HepG2 (cell line): Measurements from ENCODE around the gene NLRX1. TPM values are rescaled to one million over a fixed set of nuclear protein-coding genes. Genes with fewer than 3 reads are reported as not detected.
A peak's percentile ranks its signal among the peaks of the same experiment; 100 is the strongest.

ENCODE experiments used
- ARHGAP35 ChIP-seq: sonication (generic); formaldehyde crosslinking; IDR thresholded peaks from 2 replicates; pipeline ENCODE4 v1.9.0; 2022; ENCODE audit warnings: mild to moderate bottlenecking, inconsistent platforms, moderate library complexity, missing genetic modification reagents, borderline replicate concordance
- CEBPG ChIP-seq: IDR thresholded peaks from 2 replicates; pipeline ENCODE4 v1.6.1; 2016
- DR1 ChIP-seq: sonication (generic); formaldehyde crosslinking; IDR thresholded peaks from 2 replicates; pipeline ENCODE4 v1.8.0; 2021; ENCODE audit warnings: mild to moderate bottlenecking, missing genetic modification reagents, inconsistent platforms
- EED ChIP-seq: sonication (generic); formaldehyde crosslinking; IDR thresholded peaks from 2 replicates; pipeline ENCODE4 v1.5.0; 2020; ENCODE audit warnings: mild to moderate bottlenecking, missing genetic modification reagents
- MED13 ChIP-seq: sonication (generic); formaldehyde crosslinking; IDR thresholded peaks from 2 replicates; pipeline ENCODE4 v1.5.0; 2020; ENCODE audit warnings: missing genetic modification reagents
- MTF1 ChIP-seq: sonication (generic); formaldehyde crosslinking; IDR thresholded peaks from 2 replicates; pipeline ENCODE4 v1.5.0; 2020; ENCODE audit warnings: missing genetic modification reagents
- TBP ChIP-seq: sonication (generic); formaldehyde crosslinking; IDR thresholded peaks from 2 replicates; pipeline ENCODE4 v1.5.0; 2020; ENCODE audit warnings: missing genetic modification reagents
- TBX3 ChIP-seq: fragments of 450-650 bp; IDR thresholded peaks from 2 replicates; pipeline ENCODE4 v1.6.1; 2017; ENCODE audit warnings: antibody characterized with exemption, mild to moderate bottlenecking, inconsistent platforms, borderline replicate concordance
- TCF7L2 ChIP-seq: IDR thresholded peaks from 2 replicates; pipeline ENCODE4 v1.6.1; 2011; ENCODE audit warnings: mild to moderate bottlenecking, low read depth, low read length, moderate library complexity
- ZKSCAN8 ChIP-seq: IDR thresholded peaks from 2 replicates; pipeline ENCODE4 v1.6.1; 2016; ENCODE audit warnings: borderline replicate concordance, missing genetic modification reagents, missing compliant biosample characterization
- ZNF101 ChIP-seq: sonication (generic); formaldehyde crosslinking; IDR thresholded peaks from 2 replicates; pipeline ENCODE4 v1.4.0; 2020; ENCODE audit warnings: mild to moderate bottlenecking, low read depth, missing genetic modification reagents, borderline replicate concordance
- ZNF124 ChIP-seq: sonication (generic); formaldehyde crosslinking; IDR thresholded peaks from 2 replicates; pipeline ENCODE4 v1.4.0; 2020; ENCODE audit warnings: missing genetic modification reagents
- ZNF510 ChIP-seq: sonication (generic); formaldehyde crosslinking; IDR thresholded peaks from 2 replicates; pipeline ENCODE4 v1.4.0; 2020; ENCODE audit warnings: low read depth, mild to moderate bottlenecking, missing genetic modification reagents
- ZNF720 ChIP-seq: sonication (generic); formaldehyde crosslinking; IDR thresholded peaks from 2 replicates; pipeline ENCODE4 v1.4.0; 2020; ENCODE audit warnings: missing genetic modification reagents
- ZNF790 ChIP-seq: sonication (generic); formaldehyde crosslinking; IDR thresholded peaks from 2 replicates; pipeline ENCODE4 v1.8.0; 2022; ENCODE audit warnings: missing genetic modification reagents, mild to moderate bottlenecking, borderline replicate concordance
- ZNF891 ChIP-seq: sonication (generic); formaldehyde crosslinking; IDR thresholded peaks from 2 replicates; pipeline ENCODE4 v1.5.0; 2020; ENCODE audit warnings: mild to moderate bottlenecking, missing genetic modification reagents
- polyA plus RNA-seq, 8 experiments: library from polyadenylated mRNA; depleted of rRNA in 3 of 8; stranded (reverse) in 7 of 8; unstranded in 1 of 8; fragments of >200 nt; fragmentation: Illumina TruSeq in 4 of 8; extraction: Trizol in 4 of 8; gene quantifications; 2 replicates each; pipeline versions ENCODE4 v1.2.1 to v1.2.3, GENCODE V29; 2011 to 2016; ENCODE audit warnings: low read depth in 4 of 8, missing spikeins in 1 of 8, mixed read lengths in 1 of 8; ENCODE audit not compliant: insufficient read depth in 1 of 8
- total RNA-seq, 5 experiments: library from RNA; depleted of rRNA; stranded (reverse); fragments of >200 nt; fragmentation: Illumina TruSeq; extraction: Trizol; gene quantifications; 2 replicates each; pipeline ENCODE4 v1.2.3, GENCODE V29; 2016; ENCODE audit warnings: low read depth in 1 of 5
- TF ChIP-seq, protein P1 (sequence below): sonication (generic); formaldehyde crosslinking; IDR thresholded peaks from 2 replicates; pipeline ENCODE4 v1.4.0; 2020; ENCODE audit warnings: missing genetic modification reagents, mild to moderate bottlenecking, borderline replicate concordance
- TF ChIP-seq, protein P2 (sequence below): sonication (generic); formaldehyde crosslinking; IDR thresholded peaks from 2 replicates; pipeline ENCODE4 v1.5.1; 2020; ENCODE audit warnings: missing genetic modification reagents, mild to moderate bottlenecking, borderline replicate concordance
- TF ChIP-seq, protein P3 (sequence below): sonication (generic); formaldehyde crosslinking; IDR thresholded peaks from 2 replicates; pipeline ENCODE4 v1.4.0; 2020; ENCODE audit warnings: missing genetic modification reagents
- TF ChIP-seq, protein P4 (sequence below): sonication (generic); formaldehyde crosslinking; conservative IDR thresholded peaks from 2 replicates; pipeline ENCODE4 v1.4.0; 2020; ENCODE audit warnings: missing genetic modification reagents
- TF ChIP-seq, protein P5 (sequence below): sonication (generic); formaldehyde crosslinking; IDR thresholded peaks from 2 replicates; pipeline ENCODE4 v1.8.1; 2023; ENCODE audit warnings: mild to moderate bottlenecking, inconsistent platforms, moderate library complexity, missing genetic modification reagents, borderline replicate concordance

The NLRX1 gene
- total and polyA plus RNA-seq, 2 of the 13 experiments (the other 11 are each of a cell fraction or from before 2014, with no cell fraction given), result 8.7 to 11.0 TPM

DNA sequence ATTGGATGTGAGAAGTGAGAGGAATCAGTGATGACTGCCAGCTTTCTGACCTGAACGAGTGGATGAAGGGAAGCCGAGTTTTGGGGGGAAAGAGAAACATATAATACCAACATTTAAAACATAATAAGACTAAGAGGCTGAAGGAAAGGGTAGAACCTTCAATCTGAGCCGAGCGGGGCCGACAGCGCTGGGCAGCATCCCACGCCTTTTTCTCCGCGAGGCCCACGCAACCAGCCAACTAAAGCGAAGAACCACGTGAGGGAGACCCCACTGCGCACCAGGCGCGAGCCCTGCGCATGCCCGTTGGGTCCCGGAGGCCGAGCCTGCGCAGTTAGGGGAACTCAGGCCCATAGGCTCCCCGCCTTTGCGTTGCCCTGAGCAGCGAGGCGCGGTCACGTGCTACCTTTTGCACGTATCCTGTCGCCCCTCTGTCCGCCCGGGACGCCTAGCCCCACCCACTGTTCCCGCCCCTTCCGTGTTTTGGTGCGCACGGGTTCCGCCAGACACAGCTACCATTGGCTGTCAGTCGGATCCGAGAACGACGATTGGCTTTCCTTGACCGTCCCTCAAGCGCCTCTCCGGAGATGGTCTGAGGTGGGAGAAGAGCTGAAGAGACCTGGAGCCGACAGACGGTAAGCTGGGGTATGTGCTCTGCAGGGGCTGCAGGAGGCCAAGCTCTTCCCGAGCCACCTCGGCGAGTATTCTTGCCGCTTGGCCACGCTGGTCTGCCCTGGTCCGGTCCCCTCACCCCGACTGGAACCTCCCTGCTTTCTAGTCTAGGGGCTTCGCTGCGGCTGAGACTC, 47.3 kb upstream of the NLRX1 start, which contains the start of gene HINFP (continued):
- TF ChIP-seq, protein P1, sequence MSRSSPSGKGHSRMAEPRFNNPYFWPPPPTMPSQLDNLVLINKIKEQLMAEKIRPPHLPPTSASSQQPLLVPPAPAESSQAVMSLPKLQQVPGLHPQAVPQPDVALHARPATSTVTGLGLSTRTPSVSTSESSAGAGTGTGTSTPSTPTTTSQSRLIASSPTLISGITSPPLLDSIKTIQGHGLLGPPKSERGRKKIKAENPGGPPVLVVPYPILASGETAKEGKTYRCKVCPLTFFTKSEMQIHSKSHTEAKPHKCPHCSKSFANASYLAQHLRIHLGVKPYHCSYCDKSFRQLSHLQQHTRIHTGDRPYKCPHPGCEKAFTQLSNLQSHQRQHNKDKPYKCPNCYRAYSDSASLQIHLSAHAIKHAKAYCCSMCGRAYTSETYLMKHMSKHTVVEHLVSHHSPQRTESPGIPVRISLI (CRISPR knock-in tag), result no peak
- peak; percentile 25; the same call in 1 of the 2 replicates for TF ChIP-seq CEBPG (CRISPR knock-in tag)
- no peak for TF ChIP-seq MTF1 (CRISPR knock-in tag)
- TF ChIP-seq ZKSCAN8 (CRISPR knock-in tag), result peak; percentile 16; the same call in 1 of the 2 replicates
- no peak for TF ChIP-seq TBP (CRISPR knock-in tag)
- TF ChIP-seq ZNF510, result no peak
- TF ChIP-seq ZNF790 (CRISPR knock-in tag), result no peak
- TF ChIP-seq, protein P2, sequence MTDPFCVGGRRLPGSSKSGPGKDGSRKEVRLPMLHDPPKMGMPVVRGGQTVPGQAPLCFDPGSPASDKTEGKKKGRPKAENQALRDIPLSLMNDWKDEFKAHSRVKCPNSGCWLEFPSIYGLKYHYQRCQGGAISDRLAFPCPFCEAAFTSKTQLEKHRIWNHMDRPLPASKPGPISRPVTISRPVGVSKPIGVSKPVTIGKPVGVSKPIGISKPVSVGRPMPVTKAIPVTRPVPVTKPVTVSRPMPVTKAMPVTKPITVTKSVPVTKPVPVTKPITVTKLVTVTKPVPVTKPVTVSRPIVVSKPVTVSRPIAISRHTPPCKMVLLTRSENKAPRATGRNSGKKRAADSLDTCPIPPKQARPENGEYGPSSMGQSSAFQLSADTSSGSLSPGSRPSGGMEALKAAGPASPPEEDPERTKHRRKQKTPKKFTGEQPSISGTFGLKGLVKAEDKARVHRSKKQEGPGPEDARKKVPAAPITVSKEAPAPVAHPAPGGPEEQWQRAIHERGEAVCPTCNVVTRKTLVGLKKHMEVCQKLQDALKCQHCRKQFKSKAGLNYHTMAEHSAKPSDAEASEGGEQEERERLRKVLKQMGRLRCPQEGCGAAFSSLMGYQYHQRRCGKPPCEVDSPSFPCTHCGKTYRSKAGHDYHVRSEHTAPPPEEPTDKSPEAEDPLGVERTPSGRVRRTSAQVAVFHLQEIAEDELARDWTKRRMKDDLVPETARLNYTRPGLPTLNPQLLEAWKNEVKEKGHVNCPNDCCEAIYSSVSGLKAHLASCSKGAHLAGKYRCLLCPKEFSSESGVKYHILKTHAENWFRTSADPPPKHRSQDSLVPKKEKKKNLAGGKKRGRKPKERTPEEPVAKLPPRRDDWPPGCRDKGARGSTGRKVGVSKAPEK (CRISPR knock-in tag), result no peak
- no peak for TF ChIP-seq MED13 (CRISPR knock-in tag)
- TF ChIP-seq DR1 (CRISPR knock-in tag), result no peak
- TF ChIP-seq ZNF124 (CRISPR knock-in tag), result peak; percentile 55; the same call in 1 of the 2 replicates
- TF ChIP-seq TBX3, result no peak
- 0 out of 2 replicates have a peak, but pooled peaks have one; percentile 78 for TF ChIP-seq EED (CRISPR knock-in tag)
- no peak for TF ChIP-seq TCF7L2
- TF ChIP-seq, protein P3, sequence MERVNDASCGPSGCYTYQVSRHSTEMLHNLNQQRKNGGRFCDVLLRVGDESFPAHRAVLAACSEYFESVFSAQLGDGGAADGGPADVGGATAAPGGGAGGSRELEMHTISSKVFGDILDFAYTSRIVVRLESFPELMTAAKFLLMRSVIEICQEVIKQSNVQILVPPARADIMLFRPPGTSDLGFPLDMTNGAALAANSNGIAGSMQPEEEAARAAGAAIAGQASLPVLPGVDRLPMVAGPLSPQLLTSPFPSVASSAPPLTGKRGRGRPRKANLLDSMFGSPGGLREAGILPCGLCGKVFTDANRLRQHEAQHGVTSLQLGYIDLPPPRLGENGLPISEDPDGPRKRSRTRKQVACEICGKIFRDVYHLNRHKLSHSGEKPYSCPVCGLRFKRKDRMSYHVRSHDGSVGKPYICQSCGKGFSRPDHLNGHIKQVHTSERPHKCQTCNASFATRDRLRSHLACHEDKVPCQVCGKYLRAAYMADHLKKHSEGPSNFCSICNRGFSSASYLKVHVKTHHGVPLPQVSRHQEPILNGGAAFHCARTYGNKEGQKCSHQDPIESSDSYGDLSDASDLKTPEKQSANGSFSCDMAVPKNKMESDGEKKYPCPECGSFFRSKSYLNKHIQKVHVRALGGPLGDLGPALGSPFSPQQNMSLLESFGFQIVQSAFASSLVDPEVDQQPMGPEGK (CRISPR knock-in tag), result no peak
- TF ChIP-seq ZNF101 (CRISPR knock-in tag), result no peak
- no peak for TF ChIP-seq ZNF720 (CRISPR knock-in tag)
- TF ChIP-seq, protein P4, sequence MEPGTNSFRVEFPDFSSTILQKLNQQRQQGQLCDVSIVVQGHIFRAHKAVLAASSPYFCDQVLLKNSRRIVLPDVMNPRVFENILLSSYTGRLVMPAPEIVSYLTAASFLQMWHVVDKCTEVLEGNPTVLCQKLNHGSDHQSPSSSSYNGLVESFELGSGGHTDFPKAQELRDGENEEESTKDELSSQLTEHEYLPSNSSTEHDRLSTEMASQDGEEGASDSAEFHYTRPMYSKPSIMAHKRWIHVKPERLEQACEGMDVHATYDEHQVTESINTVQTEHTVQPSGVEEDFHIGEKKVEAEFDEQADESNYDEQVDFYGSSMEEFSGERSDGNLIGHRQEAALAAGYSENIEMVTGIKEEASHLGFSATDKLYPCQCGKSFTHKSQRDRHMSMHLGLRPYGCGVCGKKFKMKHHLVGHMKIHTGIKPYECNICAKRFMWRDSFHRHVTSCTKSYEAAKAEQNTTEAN (CRISPR knock-in tag), result no peak; the same call in 1 of the 2 replicates
- TF ChIP-seq, protein P5, sequence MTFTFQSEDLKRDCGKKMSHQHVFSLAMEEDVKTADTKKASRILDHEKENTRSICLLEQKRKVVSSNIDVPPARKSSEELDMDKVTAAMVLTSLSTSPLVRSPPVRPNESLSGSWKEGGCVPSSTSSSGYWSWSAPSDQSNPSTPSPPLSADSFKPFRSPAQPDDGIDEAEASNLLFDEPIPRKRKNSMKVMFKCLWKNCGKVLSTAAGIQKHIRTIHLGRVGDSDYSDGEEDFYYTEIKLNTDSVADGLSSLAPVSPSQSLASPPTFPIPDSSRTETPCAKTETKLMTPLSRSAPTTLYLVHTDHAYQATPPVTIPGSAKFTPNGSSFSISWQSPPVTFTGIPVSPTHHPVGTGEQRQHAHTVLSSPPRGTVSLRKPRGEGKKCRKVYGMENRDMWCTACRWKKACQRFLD (CRISPR knock-in tag), result no peak
- TF ChIP-seq ZNF891 (CRISPR knock-in tag), result no peak; the same call in 1 of the 2 replicates
- TF ChIP-seq ARHGAP35 (CRISPR knock-in tag), result no peak; the same call in 1 of the 2 replicates
